ENCODE data around the gene TRIM24.

Gene TRIM24

DNA sequence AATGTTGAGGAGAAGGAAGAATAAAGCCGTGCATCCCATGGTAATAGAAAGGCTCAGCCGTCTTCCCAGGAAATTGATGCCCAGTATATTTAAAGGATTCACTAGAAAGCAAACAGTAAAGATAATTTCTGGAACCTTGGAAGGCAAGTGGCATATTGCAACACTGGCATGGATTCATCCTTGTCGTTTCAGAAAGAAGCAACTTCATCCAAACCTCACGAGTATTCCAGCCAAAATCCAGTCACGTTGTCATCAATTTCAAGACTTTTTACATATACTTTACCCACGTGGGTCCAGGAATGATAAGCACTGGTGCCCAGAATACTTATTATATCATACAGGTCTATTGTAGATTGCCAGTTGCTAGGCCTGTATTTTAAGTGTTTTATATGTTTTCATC, 167.3 kb downstream of the TRIM24 start:
- FAIRE-seq: no peak

DNA sequence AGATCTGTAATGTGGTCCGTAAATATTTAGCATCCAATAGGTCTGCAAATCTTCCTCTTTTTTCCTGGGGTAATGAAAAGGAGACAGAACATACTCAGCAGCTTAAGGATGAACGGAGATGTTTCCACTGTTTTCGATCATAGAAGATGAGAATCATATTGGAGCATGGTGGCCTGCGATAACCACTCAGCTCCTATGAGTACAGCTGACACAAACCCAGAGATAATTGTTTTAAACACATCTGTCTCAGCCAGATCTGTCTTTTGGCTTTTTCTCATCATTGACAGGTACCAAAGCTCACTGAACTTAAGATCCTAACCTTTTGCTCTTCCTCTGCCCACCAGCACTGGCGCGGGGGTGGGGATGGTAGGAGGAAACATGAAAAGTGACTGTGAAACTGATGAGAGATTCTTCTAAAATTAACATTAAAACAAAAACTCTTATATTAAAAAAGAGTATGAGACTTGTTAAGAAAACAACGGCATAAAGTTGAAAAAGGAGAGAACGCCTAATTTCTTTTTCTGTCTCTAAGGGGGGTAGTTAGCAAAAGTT, 170.1 kb downstream of the TRIM24 start:
- FAIRE-seq: no peak

- no peak for FAIRE-seq
Measured at GRCh38 chr7:138632384-138632783, 172.3 kb downstream of the TRIM24 start.

DNA sequence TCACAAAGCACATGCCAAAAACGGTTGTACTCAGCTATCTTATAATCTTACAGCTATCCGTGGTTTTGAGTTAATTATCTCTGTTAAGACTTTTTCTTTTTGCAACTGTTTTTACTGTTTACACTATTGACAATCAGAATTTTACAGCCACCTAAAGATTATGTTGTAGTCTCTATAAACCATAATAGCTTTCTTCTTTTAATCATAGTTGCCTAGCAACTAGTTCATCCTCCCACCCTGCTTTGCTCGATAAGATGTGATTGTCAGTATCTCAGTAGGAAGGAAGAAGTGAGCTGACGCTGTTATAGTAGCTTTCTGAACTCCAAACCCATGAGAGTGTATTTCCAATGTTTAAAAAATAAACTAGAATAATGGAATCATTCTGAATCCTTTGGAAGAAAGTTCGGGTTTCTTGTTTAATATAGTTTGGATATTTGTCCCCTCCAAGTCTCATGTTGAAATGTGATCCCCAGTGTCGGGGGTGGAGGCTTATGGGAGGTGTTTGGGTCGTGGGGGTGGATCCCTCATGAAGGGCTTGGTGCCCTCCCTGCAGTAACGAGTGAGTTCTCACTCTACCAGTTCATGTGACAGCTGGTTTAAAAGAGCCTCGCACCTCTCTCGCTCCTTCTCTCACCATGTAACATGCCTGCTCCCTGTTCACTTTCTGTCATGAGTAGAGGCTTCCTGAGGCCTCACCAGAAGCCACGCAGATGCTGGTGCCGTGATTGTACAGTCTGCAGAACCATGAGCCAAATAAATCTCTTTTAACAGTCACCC, 173.0 kb downstream of the TRIM24 start:
- FAIRE-seq: no peak
